ENCODE results near the gene CSF2. TPM values are rescaled to one million over a fixed set of nuclear protein-coding genes. Genes with fewer than 3 reads are reported as not detected.

Gene CSF2
- total RNA-seq, 2 experiments from 2014 or later = 397 to 412 TPM

GRCh38 chr5:132065951-132066701 lies 7.5 kb upstream of the CSF2 start:
- POLR2A ChIA-PET = no interaction called here
- CTCF ChIA-PET = interaction anchor here (0.6 to 4.1 kb wide), 11 partner anchors 7 to 460 kb away, joined by 3 to 14 read pairs (median 5); partner anchors contain the start of gene CSF2

- POLR2A ChIA-PET = no interaction called here
- CTCF ChIA-PET = interaction anchor here (0.8 to 1.2 kb wide), 3 partner anchors 43 to 434 kb away, joined by 3 to 6 read pairs (median 3); no protein-coding TSS in a partner anchor
Measured at GRCh38 chr5:132066871-132067270, 6.7 kb upstream of the CSF2 start.

- CTCF ChIA-PET = interaction anchor here (1.0 to 1.2 kb wide), 2 partner anchors 171 to 433 kb away, joined by 3 to 6 read pairs; no protein-coding TSS in a partner anchor
Measured at GRCh38 chr5:132067451-132067850, 6.1 kb upstream of the CSF2 start.

GRCh38 chr5:132067941-132068808 lies 5.4 kb upstream of the CSF2 start:
- ChIA-PET CTCF (no interaction called here), POLR2A (no interaction called here)

More at GRCh38 chr5:132067451-132067850, 6.1 kb upstream of the CSF2 start:
- POLR2A ChIA-PET = no interaction called here

GRCh38 chr5:132069561-132069960 lies 4.0 kb upstream of the CSF2 start:
- CTCF ChIA-PET = no interaction called here
- POLR2A ChIA-PET = interaction anchor here (0.5 kb wide), 1 partner anchor 110 kb away, joined by 3 read pairs; no protein-coding TSS in a partner anchor

- CTCF ChIA-PET = no interaction called here
- POLR2A ChIA-PET = interaction anchor here (0.5 kb wide), 1 partner anchor 111 kb away, joined by 3 read pairs; no protein-coding TSS in a partner anchor
Measured at GRCh38 chr5:132069994-132070393, 3.6 kb upstream of the CSF2 start.

GRCh38 chr5:132070460-132071337 lies 2.9 kb upstream of the CSF2 start:
- CTCF ChIA-PET = interaction anchor here (0.6 to 1.2 kb wide), 4 partner anchors 11 to 168 kb away, joined by 3 to 4 read pairs (median 3); no protein-coding TSS in a partner anchor
- POLR2A ChIA-PET = no interaction called here

GRCh38 chr5:132071338-132071707 lies 2.3 kb upstream of the CSF2 start:
- ChIA-PET CTCF (interaction anchor here (0.6 to 1.2 kb wide), 4 partner anchors 11 to 167 kb away, joined by 3 to 4 read pairs (median 3); no protein-coding TSS in a partner anchor), POLR2A (no interaction called here)

- ChIA-PET POLR2A (interaction anchor here (0.9 kb wide), 1 partner anchor 30 kb away, joined by 3 read pairs; no protein-coding TSS in a partner anchor), CTCF (interaction anchor here (0.9 to 1.4 kb wide), 3 partner anchors 10 to 30 kb away, joined by 3 to 4 read pairs (median 3); no protein-coding TSS in a partner anchor)
Measured at GRCh38 chr5:132072070-132072469, 1.5 kb upstream of the CSF2 start.

GRCh38 chr5:132072528-132072927 lies 1.1 kb upstream of the CSF2 start:
- POLR2A ChIA-PET = interaction anchor here (0.9 kb wide), 1 partner anchor 30 kb away, joined by 3 read pairs; no protein-coding TSS in a partner anchor
- CTCF ChIA-PET = interaction anchor here (0.9 to 1.8 kb wide), 3 partner anchors 7 to 313 kb away, joined by 3 to 8 read pairs (median 3); no protein-coding TSS in a partner anchor

- ChIA-PET POLR2A (interaction anchor here (1.8 kb wide), 1 partner anchor 28 kb away, joined by 6 read pairs; no protein-coding TSS in a partner anchor), CTCF (interaction anchor here (0.7 to 1.8 kb wide), 5 partner anchors 9 to 104 kb away, joined by 3 to 8 read pairs (median 4); no protein-coding TSS in a partner anchor)
Measured at GRCh38 chr5:132074091-132074771, 642 bp downstream of the CSF2 start.

- ChIA-PET POLR2A (interaction anchor here (0.7 to 1.8 kb wide), 2 partner anchors 27 to 219 kb away, joined by 3 to 6 read pairs; partner anchors contain the start of gene SLC22A4), CTCF (interaction anchor here (1.0 to 1.3 kb wide), 4 partner anchors 12 to 25 kb away, joined by 3 to 4 read pairs (median 4); no protein-coding TSS in a partner anchor)
Measured at GRCh38 chr5:132074772-132075718, 1.5 kb downstream of the CSF2 start.

GRCh38 chr5:132075719-132076077 lies 2.1 kb downstream of the CSF2 start:
- POLR2A ChIA-PET = interaction anchor here (0.7 kb wide), 1 partner anchor 218 kb away, joined by 3 read pairs; the partner anchor contains the start of gene SLC22A4

GRCh38 chr5:132076202-132076830 lies 2.7 kb downstream of the CSF2 start:
- POLR2A ChIA-PET = no interaction called here
- CTCF ChIA-PET = no interaction called here

More at GRCh38 chr5:132075719-132076077, 2.1 kb downstream of the CSF2 start:
- CTCF ChIA-PET = interaction anchor here (1.2 to 1.3 kb wide), 2 partner anchors 13 to 20 kb away, joined by 4 read pairs; no protein-coding TSS in a partner anchor

GRCh38 chr5:132076983-132077382 lies 3.4 kb downstream of the CSF2 start:
- POLR2A ChIA-PET = no interaction called here
- CTCF ChIA-PET = interaction anchor here (0.5 to 1.1 kb wide), 2 partner anchors 18 to 120 kb away, joined by 3 to 5 read pairs; no protein-coding TSS in a partner anchor

- CTCF ChIA-PET = no interaction called here
Measured at GRCh38 chr5:132079081-132079480, 5.5 kb downstream of the CSF2 start.

More at GRCh38 chr5:132079081-132079480, 5.5 kb downstream of the CSF2 start:
- POLR2A ChIA-PET = no interaction called here

Data from activated CD8-positive, alpha-beta memory T cell treated with anti-CD3 and anti-CD28 coated beads for 36 hours (primary cell).